ENCODE data around the gene FN1.

FN1 gene
- 0 to 0.11 (median 0.05) reads per million in 3 experiments for total RNA-seq

GRCh38 chr2:215435870-215436704, at the start of gene FN1:
Gene FN1 (minus strand): TSS chr2:215436068. CDS start chr2:215435802, 266 bp downstream.
- peak; percentile 32 for DNase-seq

- DNase-seq = no peak
These were observed 49.2 kb upstream of the FN1 start for GRCh38 chr2:215485032-215485431.

GRCh38 chr2:215484570-215484969, 48.7 kb upstream of the FN1 start:
- DNase-seq = no peak

GRCh38 chr2:215483431-215483830, 47.6 kb upstream of the FN1 start:
- no peak for DNase-seq

- DNase-seq = no peak
These were observed 43.8 kb upstream of the FN1 start for GRCh38 chr2:215479536-215480240.

- DNase-seq = no peak
These were observed 43.3 kb upstream of the FN1 start for GRCh38 chr2:215479121-215479520.

- DNase-seq = no peak
These were observed 40.6 kb upstream of the FN1 start for GRCh38 chr2:215476424-215476823.

GRCh38 chr2:215466097-215466909, 30.4 kb upstream of the FN1 start:
- DNase-seq = no peak

- no peak for DNase-seq
These were observed 29.4 kb upstream of the FN1 start for GRCh38 chr2:215465256-215465655.

GRCh38 chr2:215461836-215462532, 26.1 kb upstream of the FN1 start:
- DNase-seq = no peak

- DNase-seq = no peak
These were observed 25.0 kb upstream of the FN1 start for GRCh38 chr2:215460682-215461382.

- DNase-seq = no peak
These were observed 20.1 kb upstream of the FN1 start for GRCh38 chr2:215455958-215456357.

GRCh38 chr2:215454519-215455246, 18.8 kb upstream of the FN1 start:
- DNase-seq = no peak

GRCh38 chr2:215452725-215453124, 16.9 kb upstream of the FN1 start:
- DNase-seq = no peak

- no peak for DNase-seq
These were observed 15.3 kb upstream of the FN1 start for GRCh38 chr2:215451012-215451756.

GRCh38 chr2:215450188-215451011, 14.5 kb upstream of the FN1 start:
- no peak for DNase-seq

GRCh38 chr2:215447673-215448081, 11.8 kb upstream of the FN1 start:
- no peak for DNase-seq

- DNase-seq = no peak
These were observed 11.2 kb upstream of the FN1 start for GRCh38 chr2:215447056-215447455.

- no peak for DNase-seq
These were observed 6.5 kb upstream of the FN1 start for GRCh38 chr2:215442401-215442787.

Data from central memory CD4-positive, alpha-beta T cell (primary cell).